NCI-H1105 (cell line): ENCODE results near the gene GAL3ST3.
"Not testable (repeated sequence)": the region's sequence is repeated elsewhere in the genome, so short reads cannot be mapped to it uniquely, and the experiment has no call there.

Experiments
- DNase-seq: peaks from one replicate; lab custom pipeline; 2025; lab: John Stamatoyannopoulos, UW

Gene GAL3ST3

GRCh38 chr11:66048547-66049323 is at the start of gene GAL3ST3:
TSS of gene GAL3ST3 (minus strand) at chr11:66049161. CDS start at chr11:66045415, 3,746 bp downstream.
- no peak for DNase-seq

- DNase-seq, result not testable (repeated sequence)
These were observed 43.2 kb upstream of the GAL3ST3 start for GRCh38 chr11:66092125-66092524.

GRCh38 chr11:66090288-66090687 is 41.3 kb upstream of the GAL3ST3 start:
- DNase-seq, result no peak

- DNase-seq, result no peak
These were observed 40.1 kb upstream of the GAL3ST3 start for GRCh38 chr11:66089067-66089466.

GRCh38 chr11:66087148-66087908 is 38.4 kb upstream of the GAL3ST3 start:
- DNase-seq, result no peak

GRCh38 chr11:66084821-66085475 is 36.0 kb upstream of the GAL3ST3 start:
- no peak for DNase-seq

GRCh38 chr11:66083767-66084166 is 34.8 kb upstream of the GAL3ST3 start:
- DNase-seq, result no peak

GRCh38 chr11:66082946-66083698 is 34.2 kb upstream of the GAL3ST3 start:
- peak; percentile 82 for DNase-seq

GRCh38 chr11:66081505-66081904 is 32.5 kb upstream of the GAL3ST3 start:
- DNase-seq, result no peak

GRCh38 chr11:66080055-66080817 is 31.3 kb upstream of the GAL3ST3 start:
- DNase-seq, result no peak

GRCh38 chr11:66078949-66079348 is 30.0 kb upstream of the GAL3ST3 start:
- DNase-seq, result not testable (repeated sequence)

GRCh38 chr11:66077927-66078326 is 29.0 kb upstream of the GAL3ST3 start:
- DNase-seq, result no peak

- no peak for DNase-seq
These were observed 27.6 kb upstream of the GAL3ST3 start for GRCh38 chr11:66076561-66076960.

GRCh38 chr11:66075273-66075672 is 26.3 kb upstream of the GAL3ST3 start:
- no peak for DNase-seq

- DNase-seq, result no peak
These were observed 24.7 kb upstream of the GAL3ST3 start for GRCh38 chr11:66073669-66074068.

GRCh38 chr11:66072518-66072917 is 23.6 kb upstream of the GAL3ST3 start:
- no peak for DNase-seq

- DNase-seq, result no peak
These were observed 23.1 kb upstream of the GAL3ST3 start for GRCh38 chr11:66072081-66072480.

- no peak for DNase-seq
These were observed 22.4 kb upstream of the GAL3ST3 start for GRCh38 chr11:66071381-66071801.

- DNase-seq, result no peak
These were observed 21.8 kb upstream of the GAL3ST3 start for GRCh38 chr11:66070604-66071380.
